Fibroblast of lung (primary cell): ENCODE measurements around the gene ADAD1.

ENCODE experiments used
- EZH2 ChIP-seq: IDR thresholded peaks from 2 replicates; pipeline ENCODE4 v1.5.1; 2012; ENCODE audit warnings: low read length, control low read depth, mild to moderate bottlenecking; ENCODE audit errors: missing control alignments
- TF ChIP-seq, protein P1 (sequence below), 2 donors: IDR thresholded peaks in 1 of 2; conservative IDR thresholded peaks in 1 of 2; 1 replicate in 1 of 2; 2 replicates in 1 of 2; pipeline ENCODE4 v1.5.1; 2011 to 2012; ENCODE audit warnings: low read length in 2 of 2, control low read depth in 1 of 2, inconsistent platforms in 1 of 2, low read depth in 1 of 2, mild to moderate bottlenecking in 1 of 2

DNA sequence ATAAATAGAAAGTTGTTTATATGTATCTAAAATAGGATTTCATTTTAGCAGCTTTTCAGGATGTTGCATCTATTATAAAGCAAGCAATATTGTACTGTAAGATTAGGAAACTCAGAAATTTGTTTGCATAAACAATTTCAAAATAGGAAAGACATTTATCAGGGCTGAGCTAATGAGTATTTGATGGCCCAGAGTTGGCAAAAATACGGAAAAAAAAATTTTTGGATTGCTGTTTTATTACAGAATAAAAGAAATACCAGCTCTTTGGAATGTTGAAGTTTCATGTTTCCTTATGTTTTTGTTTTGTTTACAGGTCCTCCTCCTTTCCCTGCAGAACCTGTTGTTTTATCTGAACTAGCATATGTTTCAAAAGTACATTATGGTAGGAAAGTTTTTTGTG lies 14.5 kb downstream of the ADAD1 start:
- TF ChIP-seq, protein P1, sequence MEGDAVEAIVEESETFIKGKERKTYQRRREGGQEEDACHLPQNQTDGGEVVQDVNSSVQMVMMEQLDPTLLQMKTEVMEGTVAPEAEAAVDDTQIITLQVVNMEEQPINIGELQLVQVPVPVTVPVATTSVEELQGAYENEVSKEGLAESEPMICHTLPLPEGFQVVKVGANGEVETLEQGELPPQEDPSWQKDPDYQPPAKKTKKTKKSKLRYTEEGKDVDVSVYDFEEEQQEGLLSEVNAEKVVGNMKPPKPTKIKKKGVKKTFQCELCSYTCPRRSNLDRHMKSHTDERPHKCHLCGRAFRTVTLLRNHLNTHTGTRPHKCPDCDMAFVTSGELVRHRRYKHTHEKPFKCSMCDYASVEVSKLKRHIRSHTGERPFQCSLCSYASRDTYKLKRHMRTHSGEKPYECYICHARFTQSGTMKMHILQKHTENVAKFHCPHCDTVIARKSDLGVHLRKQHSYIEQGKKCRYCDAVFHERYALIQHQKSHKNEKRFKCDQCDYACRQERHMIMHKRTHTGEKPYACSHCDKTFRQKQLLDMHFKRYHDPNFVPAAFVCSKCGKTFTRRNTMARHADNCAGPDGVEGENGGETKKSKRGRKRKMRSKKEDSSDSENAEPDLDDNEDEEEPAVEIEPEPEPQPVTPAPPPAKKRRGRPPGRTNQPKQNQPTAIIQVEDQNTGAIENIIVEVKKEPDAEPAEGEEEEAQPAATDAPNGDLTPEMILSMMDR (conservative IDR thresholded peaks at IDR 0.05 in 1 of 2, IDR thresholded peaks at IDR 0.05 in 1 of 2; ENCODE audit: low read depth in 1 of 2, low read length in 2 of 2), result no peak
- TF ChIP-seq EZH2, result no peak
